Activated CD8-positive, alpha-beta memory T cell treated with anti-CD3 and anti-CD28 coated beads for 36 hours (primary cell): ENCODE data around the gene NCOA3. TPM values are rescaled to one million over a fixed set of nuclear protein-coding genes. Genes with fewer than 3 reads are reported as not detected.

Experiments used
- CTCF ChIA-PET: fragments of 350-600 bp; sonication (Branson Sonifier 250); formaldehyde crosslinking; loops from one replicate; lab custom pipeline; 2021; ENCODE audit warnings: antibody characterized with exemption; lab: Charles Lee
- POLR2A ChIA-PET: fragments of 350-600 bp; sonication (Branson Sonifier 250); formaldehyde crosslinking; loops from one replicate; lab custom pipeline; 2021; ENCODE audit warnings: antibody characterized with exemption; lab: Charles Lee
- total RNA-seq, 2 experiments: library from RNA; stranded (reverse); gene quantifications; one replicate each; pipeline ENCODE4 v1.2.3, GENCODE V29; 2021

NCOA3 gene
- total RNA-seq, 2 experiments from 2014 or later, result 77.1 to 86.2 TPM

DNA sequence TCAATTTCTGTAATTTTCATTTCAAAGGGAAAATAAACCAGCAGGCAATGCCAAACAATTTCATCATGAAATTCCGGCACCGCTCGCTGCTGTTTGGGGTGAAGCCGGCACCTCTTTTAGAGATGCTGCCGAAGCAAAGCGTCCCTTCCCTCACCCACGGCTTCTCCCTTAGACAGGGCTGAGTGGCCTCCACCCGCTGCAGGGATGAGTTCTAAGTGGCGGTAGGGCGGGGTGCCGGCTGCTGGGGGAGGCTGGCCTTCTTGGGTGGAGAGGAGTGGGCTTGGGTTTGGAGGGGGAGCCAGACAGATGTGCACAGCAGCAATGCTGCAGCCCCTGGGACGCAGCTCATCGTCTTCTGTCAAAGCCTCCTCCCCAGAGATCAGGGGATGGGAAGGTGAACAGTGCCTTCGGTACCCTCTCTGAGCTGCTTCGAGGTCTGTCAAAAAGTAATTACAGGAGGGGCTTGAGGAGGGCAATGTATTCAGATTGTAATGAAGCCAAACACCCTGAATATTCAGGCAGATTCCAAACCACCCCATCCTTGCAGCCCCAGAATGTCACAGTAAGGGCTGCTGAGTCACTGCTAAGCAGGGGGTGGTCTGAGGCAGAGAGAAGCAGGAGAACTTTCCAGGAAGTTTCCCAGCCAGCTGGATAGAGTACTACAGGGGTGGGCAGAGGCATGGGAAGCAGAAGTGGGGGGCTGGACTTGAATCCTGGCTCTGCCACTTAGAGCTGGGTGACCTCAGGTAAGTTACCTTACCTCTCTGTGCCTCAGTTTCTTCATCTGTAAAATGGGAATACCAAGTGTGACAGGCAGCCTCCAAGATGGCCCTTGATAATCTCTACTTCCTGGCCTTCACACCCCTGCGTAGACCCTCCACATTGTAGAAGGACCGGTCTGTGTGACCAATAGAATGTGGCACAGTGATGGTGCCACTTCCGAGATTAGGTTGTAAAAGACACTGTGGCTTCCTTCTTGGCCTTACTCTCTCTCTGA, 187.0 kb downstream of the NCOA3 start:
- POLR2A ChIA-PET, result no interaction called here
- CTCF ChIA-PET, result interaction anchor here (0.6 kb wide), 1 partner anchor 263 kb away, joined by 5 read pairs; no protein-coding TSS in a partner anchor

DNA sequence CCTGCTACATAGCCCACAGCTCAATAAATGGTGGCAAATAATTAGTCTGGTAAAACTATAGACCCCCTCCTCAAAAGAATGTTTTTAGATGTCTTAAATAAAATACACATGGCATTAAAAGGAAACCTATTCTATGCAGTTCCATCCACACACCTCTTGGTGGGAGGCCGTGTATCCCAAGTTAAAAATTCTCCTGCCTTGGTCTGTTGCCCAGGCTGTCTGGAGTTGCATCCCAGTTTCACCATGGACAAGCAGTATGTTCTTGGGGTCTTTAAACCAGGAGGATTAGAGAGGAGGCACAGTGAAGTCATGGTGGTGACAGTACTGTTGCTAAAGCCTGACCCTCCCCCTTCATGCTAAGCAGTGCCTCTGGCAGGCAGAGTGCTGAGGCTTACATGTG, 188.0 kb downstream of the NCOA3 start:
- ChIA-PET CTCF (no interaction called here), POLR2A (no interaction called here)

DNA sequence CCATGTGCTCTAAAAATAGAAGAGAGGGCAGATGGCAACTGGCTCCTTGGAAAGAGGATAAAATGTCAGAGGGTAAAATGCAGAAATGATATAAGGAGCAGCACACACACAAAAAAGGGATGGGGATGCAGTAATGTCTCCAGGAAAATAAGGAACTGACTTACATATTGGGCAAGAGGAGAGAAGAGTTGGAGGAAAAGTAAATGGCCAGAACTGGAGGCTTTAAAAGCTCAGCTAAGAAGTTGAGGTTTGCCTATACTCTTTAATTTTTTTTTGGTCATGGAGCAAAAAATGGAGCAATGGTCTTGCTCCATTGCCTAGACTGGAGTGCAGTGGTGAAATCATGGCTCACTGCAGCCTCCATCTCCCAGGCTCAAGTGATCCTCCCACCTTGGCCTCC, 189.9 kb downstream of the NCOA3 start:
- POLR2A ChIA-PET, result no interaction called here
- CTCF ChIA-PET, result interaction anchor here (1.8 kb wide), 1 partner anchor 14 kb away, joined by 6 read pairs; no protein-coding TSS in a partner anchor

DNA sequence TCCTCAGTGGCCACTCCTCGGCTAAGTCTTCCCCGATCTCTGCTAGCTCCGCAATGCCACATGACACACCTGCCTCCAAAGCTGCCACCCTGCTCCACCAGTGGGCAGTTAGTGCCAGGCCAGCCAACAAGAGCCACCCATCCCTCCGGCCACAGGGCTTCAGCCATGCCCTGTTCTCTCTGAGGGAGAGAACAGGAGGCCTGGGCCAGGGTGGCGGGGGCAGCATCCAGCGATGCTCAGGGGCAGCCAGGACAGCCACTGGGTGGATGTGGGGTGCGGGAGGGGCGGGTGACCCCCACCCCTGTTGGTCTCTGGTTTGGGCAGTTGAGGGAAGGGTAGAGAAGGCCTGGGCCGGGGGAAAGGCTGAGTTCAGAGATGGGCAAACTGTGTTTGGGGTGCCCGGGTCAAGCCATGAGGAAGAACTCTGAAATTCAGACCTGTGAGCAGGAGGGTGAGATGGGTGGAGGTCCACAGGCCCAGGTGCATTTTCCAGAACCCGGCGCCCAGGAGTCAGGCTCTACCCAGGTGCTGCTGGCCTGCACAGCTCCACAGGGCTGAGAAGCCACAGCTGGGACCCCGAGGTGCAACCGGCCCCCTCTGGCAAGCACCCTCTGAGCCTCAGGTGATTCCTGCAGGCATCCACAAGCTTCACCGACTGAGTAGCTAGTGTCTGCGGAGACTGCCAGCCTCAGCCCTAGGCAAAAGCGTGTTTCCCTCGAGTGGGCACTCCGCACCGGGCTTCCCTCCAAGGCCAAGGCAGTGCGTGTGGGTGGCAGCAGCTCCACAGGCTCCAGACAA, 192.5 kb downstream of the NCOA3 start:
- CTCF ChIA-PET, result interaction anchor here (1.3 to 1.5 kb wide), 2 partner anchors 16 to 927 kb away, joined by 3 read pairs; no protein-coding TSS in a partner anchor
- POLR2A ChIA-PET, result no interaction called here

DNA sequence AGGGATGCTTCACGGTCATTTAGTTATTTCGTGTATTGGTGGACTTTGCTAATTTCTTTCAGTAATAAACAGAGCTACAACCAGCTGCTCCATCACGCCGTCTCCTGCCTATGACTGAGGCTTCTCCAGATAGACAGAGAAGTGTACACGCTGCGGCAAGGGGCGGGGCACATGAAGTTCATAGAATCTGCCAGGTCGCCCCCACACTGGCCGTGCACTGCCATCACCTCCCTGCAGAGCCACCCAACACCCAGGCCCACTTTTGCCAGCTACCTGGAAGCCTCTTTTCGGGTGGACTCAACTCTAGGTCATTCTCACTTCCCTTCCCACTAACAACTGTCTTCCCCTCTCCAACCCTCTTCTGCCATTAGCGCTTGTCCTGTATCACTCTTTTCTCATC, 195.2 kb downstream of the NCOA3 start:
- POLR2A ChIA-PET, result no interaction called here
- CTCF ChIA-PET, result no interaction called here

DNA sequence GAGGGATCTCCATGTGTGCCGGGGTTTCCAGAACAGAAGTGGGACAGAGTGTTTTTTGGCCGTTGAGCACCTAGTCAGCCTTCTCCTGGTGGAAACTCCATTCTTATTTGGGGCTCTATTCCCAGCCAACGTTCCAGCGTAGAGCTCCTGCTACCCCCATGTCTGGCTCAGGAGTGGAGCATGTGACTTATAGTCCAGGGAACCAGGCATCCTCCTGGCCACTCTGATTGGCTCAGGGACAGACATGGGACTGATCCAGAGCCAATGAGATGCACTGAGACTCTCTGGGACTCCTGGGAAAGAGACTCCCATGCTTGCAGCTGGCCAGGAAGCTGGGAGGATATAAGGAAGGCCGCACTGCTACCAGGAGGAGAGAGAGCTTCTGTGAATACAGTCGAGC, 196.5 kb downstream of the NCOA3 start:
- ChIA-PET POLR2A (no interaction called here), CTCF (no interaction called here)

DNA sequence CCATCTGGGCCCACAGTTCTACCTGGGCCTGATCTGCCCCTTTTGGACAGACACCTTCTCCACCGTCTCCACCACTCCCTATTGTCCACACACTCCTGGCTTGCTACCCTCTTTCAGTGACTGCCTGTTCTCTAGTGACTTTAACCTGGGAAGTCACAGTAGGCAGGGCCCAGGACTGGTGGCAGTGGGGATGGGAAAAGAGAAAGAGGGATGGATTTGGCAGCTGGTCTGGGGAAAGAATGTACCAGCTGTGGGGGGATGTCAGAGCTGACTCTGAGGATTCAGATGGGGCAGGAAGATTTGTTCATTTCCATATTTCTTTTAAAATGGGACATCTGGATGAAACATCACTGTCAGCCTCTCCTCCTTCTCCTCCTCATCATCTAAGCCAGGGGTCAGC, 198.1 kb downstream of the NCOA3 start:
- ChIA-PET CTCF (no interaction called here), POLR2A (no interaction called here)

DNA sequence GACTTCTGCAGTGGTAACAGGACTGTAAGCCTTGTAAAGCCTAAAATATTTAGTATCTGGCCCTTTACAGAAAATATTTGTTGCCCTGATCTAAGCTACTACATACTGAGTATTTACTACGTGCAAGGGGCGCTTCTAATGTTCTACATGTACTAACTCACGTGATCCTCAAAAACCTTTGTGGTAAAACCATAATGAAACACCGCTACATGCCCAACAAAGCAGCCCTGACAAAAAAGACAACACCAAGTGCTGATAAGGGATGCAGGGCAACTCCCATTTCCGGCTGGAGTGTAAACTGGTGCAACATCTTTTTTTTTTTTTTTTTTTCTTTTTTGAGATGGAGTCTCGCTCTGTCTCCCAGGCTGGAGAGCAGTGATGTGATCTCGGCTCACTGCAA, 198.6 kb downstream of the NCOA3 start:
- ChIA-PET POLR2A (no interaction called here), CTCF (no interaction called here)

DNA sequence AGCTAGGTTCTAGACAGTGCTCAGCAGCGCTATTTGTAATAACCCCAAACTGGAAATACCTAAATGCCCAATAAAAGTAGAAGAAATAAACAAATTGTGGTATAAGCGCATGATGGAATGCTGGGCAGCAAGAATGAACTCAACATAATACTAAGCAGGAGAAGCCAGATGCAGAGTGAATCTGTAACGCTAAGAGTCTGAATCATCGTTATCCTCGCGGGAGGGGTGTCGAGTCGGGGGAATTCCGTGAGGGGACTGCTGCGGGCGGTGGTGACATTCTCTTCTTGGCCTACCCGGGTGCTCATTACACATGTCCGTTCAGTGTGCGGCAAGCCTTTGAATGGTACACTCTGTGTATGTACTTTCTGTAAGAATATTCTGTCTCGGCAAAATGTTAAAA, 199.9 kb downstream of the NCOA3 start:
- CTCF ChIA-PET, result no interaction called here
- POLR2A ChIA-PET, result no interaction called here

DNA sequence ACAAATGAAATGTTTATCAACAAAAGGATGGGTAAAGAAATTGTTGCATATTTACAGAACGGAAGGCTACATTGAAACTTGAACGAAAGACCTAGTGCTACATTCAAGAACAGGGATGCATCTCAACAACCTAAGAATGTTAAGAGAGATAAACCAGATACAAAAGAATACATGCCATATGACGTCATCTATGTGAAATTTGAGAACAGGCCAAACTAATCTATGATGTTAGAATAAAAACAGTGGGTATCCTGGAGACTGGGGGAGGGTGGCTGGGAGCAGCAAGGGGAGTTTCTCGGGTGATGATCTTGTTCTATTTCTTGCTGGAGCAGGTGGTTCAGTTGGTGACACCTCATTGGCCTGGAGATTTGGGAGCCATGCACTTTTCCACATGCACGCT, 202.1 kb downstream of the NCOA3 start:
- ChIA-PET POLR2A (no interaction called here), CTCF (no interaction called here)

DNA sequence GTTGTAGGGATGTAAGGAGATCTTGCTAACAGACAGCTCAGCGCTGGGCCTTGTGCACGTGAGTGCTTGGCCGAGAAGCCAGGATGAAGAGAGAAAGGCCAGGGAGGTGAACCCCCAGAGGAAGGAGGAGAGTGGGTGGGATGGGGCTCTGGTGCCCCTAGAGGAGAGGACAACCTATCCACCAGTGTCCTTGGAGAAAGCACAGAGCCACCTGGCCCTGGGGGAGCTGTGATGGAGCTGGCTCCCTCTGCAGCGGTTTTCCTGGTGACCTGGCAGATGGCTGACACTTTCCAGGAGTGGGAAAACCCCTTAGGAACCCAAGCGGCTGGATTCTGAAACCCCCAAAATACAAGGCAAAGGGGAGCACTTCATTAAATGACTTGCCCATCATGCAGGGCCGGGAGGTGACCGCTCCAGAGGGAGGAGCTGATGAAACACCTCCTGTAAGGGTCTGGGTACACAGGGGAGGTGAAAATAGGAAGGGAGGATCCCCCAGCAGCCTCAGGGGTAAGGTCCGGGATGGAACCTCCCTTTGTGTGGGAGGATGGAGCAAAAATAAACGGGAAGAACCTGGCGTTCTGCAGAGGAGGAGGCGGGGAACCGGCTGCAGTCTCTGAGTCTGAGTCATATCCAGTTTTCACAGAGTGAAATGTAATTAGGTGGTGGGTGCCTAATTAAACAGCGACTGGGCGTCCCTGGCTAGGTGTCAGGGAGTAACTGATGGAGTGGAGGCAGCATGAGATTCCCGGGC, 203.2 kb downstream of the NCOA3 start:
- ChIA-PET POLR2A (no interaction called here), CTCF (interaction anchor here (1.3 kb wide), 1 partner anchor 20 kb away, joined by 4 read pairs; no protein-coding TSS in a partner anchor)

DNA sequence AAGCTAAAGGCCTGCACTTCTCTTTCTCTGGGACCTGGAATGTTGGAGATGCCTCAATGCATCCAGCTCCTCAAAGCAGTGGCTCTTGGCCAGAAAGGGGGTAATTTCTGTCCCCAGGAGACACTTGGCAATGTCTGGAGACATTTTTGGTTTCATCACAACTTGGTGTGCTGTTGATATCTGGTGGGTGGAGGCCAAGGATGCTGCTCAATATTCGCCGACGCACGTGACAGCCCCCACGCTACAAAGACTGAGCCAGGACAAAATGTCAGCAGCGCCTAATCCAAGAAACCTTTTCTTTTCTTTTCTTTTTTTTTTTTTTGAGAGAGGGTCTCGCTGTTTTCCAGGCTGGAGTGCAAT, 203.8 kb downstream of the NCOA3 start:
- POLR2A ChIA-PET, result no interaction called here

DNA sequence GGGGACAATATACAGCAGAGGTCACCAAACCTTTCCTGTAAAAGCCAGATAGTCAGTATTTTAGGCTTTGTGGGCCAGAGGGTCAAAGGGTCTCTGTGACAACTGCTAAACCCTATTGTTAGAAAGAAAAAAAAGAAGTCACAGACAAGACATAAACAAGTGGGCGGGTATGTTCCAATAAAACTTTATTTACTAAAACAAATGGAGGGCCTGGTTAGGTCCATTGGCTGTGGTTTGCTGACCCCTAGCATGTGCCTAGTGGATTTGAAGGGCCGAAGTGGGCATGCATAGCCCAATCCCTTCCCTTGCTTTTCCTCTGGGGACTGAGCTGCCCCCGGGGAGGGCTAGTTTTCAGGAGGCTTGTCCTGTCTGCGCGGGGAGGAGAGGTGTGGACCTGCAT, 204.7 kb downstream of the NCOA3 start:
- CTCF ChIA-PET, result no interaction called here

More for the DNA sequence above, 203.8 kb downstream of the NCOA3 start:
- CTCF ChIA-PET, result interaction anchor here (1.3 kb wide), 1 partner anchor 20 kb away, joined by 4 read pairs; no protein-coding TSS in a partner anchor

More for the DNA sequence above, 204.7 kb downstream of the NCOA3 start:
- POLR2A ChIA-PET, result no interaction called here

Other genes starting within 250 kb of the NCOA3 start
- gene ZMYND8, start 145.2 kb upstream of the NCOA3 start, total RNA-seq, result 10 to 100 TPM; 28.7 to 29.1 TPM